Tibial nerve (tissue), 4 donors: ENCODE measurements around the gene GLS.

Experiments
- CTCF ChIP-seq, 5 experiments: fragments of 200-600 bp in 3 of 5; fragments of 450-650 bp in 2 of 5; sonication (generic) in 3 of 5; IDR thresholded peaks; one replicate each; pipeline ENCODE4 v1.5.1; 2016 to 2019; ENCODE audit warnings: antibody characterized with exemption in 5 of 5, mild to moderate bottlenecking in 3 of 5, moderate library complexity in 2 of 5
- EP300 ChIP-seq, 2 donors: sonication (generic); formaldehyde crosslinking; IDR thresholded peaks; one replicate each; pipeline ENCODE4 v1.6.1; 2017; ENCODE audit warnings: antibody characterized with exemption in 2 of 2, mild to moderate bottlenecking in 1 of 2
- POLR2A ChIP-seq, 2 donors: fragments of 450-650 bp; IDR thresholded peaks; one replicate each; pipeline ENCODE4 v1.6.1; 2017; ENCODE audit warnings: antibody characterized with exemption in 2 of 2, mild to moderate bottlenecking in 2 of 2, moderate library complexity in 2 of 2

GRCh38 chr2:190996947-190997346 is 116.3 kb downstream of the GLS start:
- TF ChIP-seq CTCF (IDR thresholded peaks at IDR 0.05) (no peak), POLR2A (IDR thresholded peaks at IDR 0.05) (no peak), EP300 (IDR thresholded peaks at IDR 0.05) (no peak)
